GM12874 (cell line): Measurements from ENCODE around the gene NOLC1.

Source experiments
- CTCF ChIP-seq: IDR thresholded peaks from 2 replicates; pipeline ENCODE4 v1.5.1; 2011; ENCODE audit warnings: low read depth, mild to moderate bottlenecking, control low read depth, low read length, moderate library complexity; ENCODE audit not compliant: insufficient read depth

Gene NOLC1

GRCh38 chr10:102151774-102152544, at the start of gene NOLC1:
NOLC1 (plus strand) TSS chr10:102152389; CDS start chr10:102152411, 22 bp downstream.
- no peak for TF ChIP-seq CTCF

- no peak for TF ChIP-seq CTCF
Observed at GRCh38 chr10:102102421-102102820, 49.8 kb upstream of the NOLC1 start.

- no peak for TF ChIP-seq CTCF
Observed at GRCh38 chr10:102106998-102107397, 45.2 kb upstream of the NOLC1 start.

- no peak for TF ChIP-seq CTCF
Observed at GRCh38 chr10:102109166-102110116, 42.7 kb upstream of the NOLC1 start.

GRCh38 chr10:102111276-102111675, 40.9 kb upstream of the NOLC1 start:
- TF ChIP-seq CTCF: no peak

GRCh38 chr10:102112210-102112817, 39.9 kb upstream of the NOLC1 start:
- peak; percentile 27; the same call in 1 of the 2 replicates for TF ChIP-seq CTCF
